Neural progenitor cell (in vitro differentiated cells): ENCODE results near the gene CFAP299.

Experiments used
- CTCF ChIP-seq: fragments of 200-600 bp; sonication (generic); IDR thresholded peaks from 2 replicates; pipeline ENCODE4 v1.5.1; 2017; ENCODE audit warnings: antibody characterized with exemption, mild to moderate bottlenecking
- EZH2 ChIP-seq: fragments of 200-600 bp; sonication (generic); IDR thresholded peaks from 2 replicates; pipeline ENCODE4 v1.6.1; 2017; ENCODE audit warnings: antibody characterized with exemption, mild to moderate bottlenecking, moderate library complexity

DNA sequence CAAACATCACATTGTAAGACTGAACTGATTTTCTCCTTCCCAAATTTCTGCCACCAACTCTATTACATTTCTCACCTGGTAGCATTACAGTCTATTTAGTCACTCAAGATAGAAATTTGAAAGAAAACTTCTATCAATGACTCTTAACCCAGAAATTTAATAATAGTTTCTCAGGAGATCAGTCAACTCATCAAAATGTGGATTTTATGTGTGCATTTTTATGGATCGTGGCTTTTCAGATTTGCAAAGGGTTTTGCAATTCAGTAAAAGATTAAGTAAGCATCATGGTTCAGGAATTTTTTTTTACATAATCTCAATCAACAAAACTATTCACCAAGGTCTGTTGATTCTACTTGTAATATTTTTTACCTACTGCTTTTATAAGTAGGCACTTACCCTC lies 111.1 kb downstream of the CFAP299 start:
- no peak for TF ChIP-seq CTCF
- no peak for TF ChIP-seq EZH2
